HepG2 (cell line): Measurements from ENCODE around the gene LRP1B. TPM values are rescaled to one million over a fixed set of nuclear protein-coding genes. Genes with fewer than 3 reads are reported as not detected.

Experiments
- ATAC-seq: fragments of 200-7000 bp; cut with Tn5 transposase; 3 replicates; pipeline ENCODE4 v1.9.1; 2020; ENCODE audit warnings: mild to moderate bottlenecking, moderate library complexity
- BruUV-seq: library from RNA; stranded (reverse); fragments of 400-500 nt; replicated peaks from 2 replicates; lab custom pipeline; 2021; lab: Mats Ljungman, UMichigan
- CTCF ChIA-PET: fragments of 300-600 bp; formaldehyde crosslinking; extraction: SDS; loops from one replicate; lab custom pipeline; 2021; ENCODE audit warnings: low total read pairs, inconsistent platforms, low intra/inter-chr PET ratio; lab: Yijun Ruan, JAX
- POLR2A ChIA-PET: fragments of 350-600 bp; sonication (Branson Sonifier 250); formaldehyde crosslinking; loops from one replicate; lab custom pipeline; 2020; ENCODE audit warnings: antibody characterized with exemption, inconsistent platforms; lab: Yijun Ruan, JAX
- DNase-seq: peaks from one replicate; pipeline ENCODE4 v3.0.0-alpha.2; 2015; ENCODE audit warnings: low spot score
- FAIRE-seq: peaks from 3 replicates; lab custom pipeline; 2011; peaks lifted over from hg19 to GRCh38; lab: Jason Lieb, UNC
- H2AFZ ChIP-seq: one replicate; pipeline ENCODE4 v1.6.1; 2011; ENCODE audit warnings: low read length, inconsistent platforms
- H3K27ac ChIP-seq: fragments of 300-600 bp; 3 replicates; pipeline ENCODE4 v1.8.0; 2011; ENCODE audit warnings: mixed run types, mild to moderate bottlenecking, mixed read lengths, low read length, inconsistent platforms; ENCODE audit not compliant: insufficient read depth; ENCODE audit errors: extremely low read length
- H3K27me3 ChIP-seq, 2 experiments: fragments of 200-600 bp in 1 of 2; 2 replicates in 1 of 2; 3 replicates in 1 of 2; pipeline versions ENCODE4 v1.6.0 to v1.8.0; 2011; ENCODE audit warnings: low read length in 2 of 2, mild to moderate bottlenecking in 2 of 2, moderate library complexity in 2 of 2, inconsistent platforms in 1 of 2; ENCODE audit not compliant: insufficient read depth in 2 of 2, control insufficient read depth in 1 of 2
- H3K36me3 ChIP-seq, 2 experiments: fragments of 200-600 bp in 1 of 2; replicated peaks in 1 of 2; 2 replicates in 1 of 2; 3 replicates in 1 of 2; pipeline versions ENCODE4 v1.5.1 to v1.8.0; 2011; ENCODE audit warnings: low read length in 2 of 2, inconsistent platforms in 1 of 2; ENCODE audit not compliant: insufficient read depth in 2 of 2, control insufficient read depth in 1 of 2
- H3K4me1 ChIP-seq: 2 replicates; pipeline ENCODE4 v1.5.1; 2012; ENCODE audit warnings: low read length, inconsistent platforms; ENCODE audit not compliant: insufficient read depth
- H3K4me2 ChIP-seq: 2 replicates; pipeline ENCODE4 v1.6.0; 2011; ENCODE audit warnings: low read depth, low read length, inconsistent platforms
- H3K4me3 ChIP-seq, 3 experiments: fragments of 200-600 bp in 1 of 3; sonication (generic), shearing (Covaris generic) in 1 of 3; replicated peaks in 1 of 3; 2 replicates each; pipeline ENCODE4 v1.5.1; 2011 to 2016; ENCODE audit warnings: low read length in 3 of 3, inconsistent platforms in 2 of 3, low read depth in 2 of 3, mild to moderate bottlenecking in 2 of 3, control low read depth in 1 of 3, mixed read lengths in 1 of 3; ENCODE audit not compliant: insufficient read depth in 1 of 3
- H3K79me2 ChIP-seq: one replicate; pipeline ENCODE4 v1.6.1; 2011; ENCODE audit warnings: low read length, inconsistent platforms; ENCODE audit not compliant: insufficient read depth
- H3K9ac ChIP-seq: 2 replicates; pipeline ENCODE4 v1.6.0; 2011; ENCODE audit warnings: mild to moderate bottlenecking, low read depth, low read length, inconsistent platforms; ENCODE audit not compliant: insufficient read depth
- H3K9me3 ChIP-seq: 2 replicates; pipeline ENCODE4 v1.5.1; 2012; ENCODE audit warnings: mild to moderate bottlenecking, low read length
- H4K20me1 ChIP-seq: 2 replicates; pipeline ENCODE4 v1.6.0; 2011; ENCODE audit warnings: inconsistent platforms, mild to moderate bottlenecking, low read length, moderate library complexity; ENCODE audit not compliant: insufficient read depth
- EZH2 ChIP-seq: conservative IDR thresholded peaks from 2 replicates; pipeline ENCODE4 v1.6.1; 2012; ENCODE audit warnings: mild to moderate bottlenecking, low read depth, low read length, moderate library complexity
- FOXJ3 ChIP-seq: sonication (generic); formaldehyde crosslinking; IDR thresholded peaks from 2 replicates; pipeline ENCODE4 v1.4.0; 2020; ENCODE audit warnings: missing genetic modification reagents, mild to moderate bottlenecking, borderline replicate concordance
- MYC ChIP-seq: sonication (generic); formaldehyde crosslinking; IDR thresholded peaks from 2 replicates; pipeline ENCODE4 v1.9.0; 2021; ENCODE audit warnings: missing genetic modification reagents, borderline replicate concordance
- RBFOX2 ChIP-seq: fragments of 200-400 bp; formaldehyde crosslinking; IDR thresholded peaks from 2 replicates; pipeline ENCODE4 v1.6.1; 2017; ENCODE audit warnings: low read depth, mild to moderate bottlenecking, low read length
- RFX1 ChIP-seq: fragments of 450-650 bp; IDR thresholded peaks from 2 replicates; pipeline ENCODE4 v1.6.1; 2017
- STAG1 ChIP-seq: sonication (generic); formaldehyde crosslinking; IDR thresholded peaks from 2 replicates; pipeline ENCODE4 v1.4.0; 2020; ENCODE audit warnings: missing genetic modification reagents
- U2AF2 ChIP-seq: fragments of 200-400 bp; formaldehyde crosslinking; IDR thresholded peaks from 2 replicates; pipeline ENCODE4 v1.6.1; 2017; ENCODE audit warnings: low read depth, mild to moderate bottlenecking, low read length
- ZBTB20 ChIP-seq: sonication (generic); formaldehyde crosslinking; IDR thresholded peaks from 2 replicates; pipeline ENCODE4 v1.8.1; 2023; ENCODE audit warnings: missing genetic modification reagents, low read depth, mild to moderate bottlenecking, borderline replicate concordance
- ZBTB7B ChIP-seq: sonication (generic); formaldehyde crosslinking; IDR thresholded peaks from 2 replicates; pipeline ENCODE4 v1.4.0; 2020; ENCODE audit warnings: missing genetic modification reagents
- ZNF33B ChIP-seq: sonication (generic); formaldehyde crosslinking; IDR thresholded peaks from 2 replicates; pipeline ENCODE4 v1.5.1; 2020; ENCODE audit warnings: mild to moderate bottlenecking, missing genetic modification reagents
- ZNF513 ChIP-seq: sonication (generic); formaldehyde crosslinking; conservative IDR thresholded peaks from 2 replicates; pipeline ENCODE4 v1.5.0; 2020; ENCODE audit warnings: missing genetic modification reagents
- ZNF75D ChIP-seq: sonication (generic); formaldehyde crosslinking; IDR thresholded peaks from 2 replicates; pipeline ENCODE4 v1.8.1; 2023; ENCODE audit warnings: missing genetic modification reagents, mild to moderate bottlenecking, borderline replicate concordance
- ZNF777 ChIP-seq: sonication (generic); formaldehyde crosslinking; IDR thresholded peaks from 2 replicates; pipeline ENCODE4 v1.4.0; 2020; ENCODE audit warnings: missing genetic modification reagents
- ZNF878 ChIP-seq: sonication (generic); formaldehyde crosslinking; IDR thresholded peaks from 2 replicates; pipeline ENCODE4 v1.8.1; 2023; ENCODE audit warnings: mild to moderate bottlenecking, missing genetic modification reagents, moderate library complexity
- WGBS: methylation state at CpG from one replicate; pipeline ENCODE4 v1.1.6; 2017; ENCODE audit warnings: low lambda C conversion rate; 5-methylcytosine and 5-hydroxymethylcytosine counted together
- in situ Hi-C: cut with HindIII; loops from 2 replicates; pipeline ENCODE4 v1.10.0; 2017; ENCODE audit warnings: low pct_unique_long_range_greater_than_20kb; ENCODE audit not compliant: extremely low pct_ligation_motif_present
- intact Hi-C: fragments of 100-400 bp; cut with micrococcal nuclease; formaldehyde crosslinking; loops from one replicate; pipeline ENCODE4 v1.10.0; 2022; ENCODE audit not compliant: unreplicated experiment
- polyA plus RNA-seq, 8 experiments: library from polyadenylated mRNA; depleted of rRNA in 3 of 8; stranded (reverse) in 7 of 8; unstranded in 1 of 8; fragments of >200 nt; fragmentation: Illumina TruSeq in 4 of 8; extraction: Trizol in 4 of 8; gene quantifications; 2 replicates each; pipeline versions ENCODE4 v1.2.1 to v1.2.3, GENCODE V29; 2011 to 2016; ENCODE audit warnings: low read depth in 4 of 8, missing spikeins in 1 of 8, mixed read lengths in 1 of 8; ENCODE audit not compliant: insufficient read depth in 1 of 8
- total RNA-seq, 5 experiments: library from RNA; depleted of rRNA; stranded (reverse); fragments of >200 nt; fragmentation: Illumina TruSeq; extraction: Trizol; gene quantifications; 2 replicates each; pipeline ENCODE4 v1.2.3, GENCODE V29; 2016; ENCODE audit warnings: low read depth in 1 of 5
- TF ChIP-seq, protein P1 (sequence below): sonication (generic); formaldehyde crosslinking; IDR thresholded peaks from 2 replicates; pipeline ENCODE4 v1.8.1; 2023; ENCODE audit warnings: missing genetic modification reagents, mild to moderate bottlenecking, borderline replicate concordance
- TF ChIP-seq, protein P2 (sequence below): sonication (generic); formaldehyde crosslinking; IDR thresholded peaks from 2 replicates; pipeline ENCODE4 v1.5.0; 2020; ENCODE audit warnings: mild to moderate bottlenecking, missing genetic modification reagents

The LRP1B gene
- total and polyA plus RNA-seq, 2 of the 13 experiments (the other 11 are each of a cell fraction or from before 2014, with no cell fraction given): 0.04 TPM; not detected in 1

GRCh38 chr2:141021611-141022010 is 1109.2 kb downstream of the LRP1B start:
- no peak for ATAC-seq
- Histone ChIP-seq H3K27me3 (no peaks in the 10 kb centered on the region), H4K20me1 (no peaks in the 10 kb centered on the region), H3K79me2 (no peaks in the 10 kb centered on the region), H3K9ac (no peak overlapping the region), H3K4me2 (no peak overlapping the region), H3K4me3 (no peak overlapping the region), H3K27ac (no peak overlapping the region), H2AFZ (no peak overlapping the region), H3K9me3 (no peaks in the 10 kb centered on the region), H3K4me1 (no peaks in the 10 kb centered on the region), H3K36me3 (no peaks in the 10 kb centered on the region)
- WGBS: 49% methylated on average over 1 of the region's 1 CpG
- DNase-seq: no peak
- POLR2A ChIA-PET: no interaction called here
- intact Hi-C loops: no loop called here
- no TSS peak for BruUV-seq
- in situ Hi-C loops: no loop called here
- TF ChIP-seq U2AF2 (no peak), EZH2 (no peak), RFX1 (no peak), ZNF878 (CRISPR knock-in tag) (no peak), ZNF513 (CRISPR knock-in tag) (no peak), MYC (CRISPR knock-in tag) (no peak), ZNF33B (CRISPR knock-in tag) (no peak), ZNF75D (CRISPR knock-in tag) (no peak), ZBTB7B (CRISPR knock-in tag) (no peak), ZBTB20 (no peak), STAG1 (no peak), ZNF777 (CRISPR knock-in tag) (no peak), RBFOX2 (no peak), FOXJ3 (CRISPR knock-in tag) (no peak)
- TF ChIP-seq, protein P1, sequence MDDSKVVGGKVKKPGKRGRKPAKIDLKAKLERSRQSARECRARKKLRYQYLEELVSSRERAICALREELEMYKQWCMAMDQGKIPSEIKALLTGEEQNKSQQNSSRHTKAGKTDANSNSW (CRISPR knock-in tag): no peak
- TF ChIP-seq, protein P2, sequence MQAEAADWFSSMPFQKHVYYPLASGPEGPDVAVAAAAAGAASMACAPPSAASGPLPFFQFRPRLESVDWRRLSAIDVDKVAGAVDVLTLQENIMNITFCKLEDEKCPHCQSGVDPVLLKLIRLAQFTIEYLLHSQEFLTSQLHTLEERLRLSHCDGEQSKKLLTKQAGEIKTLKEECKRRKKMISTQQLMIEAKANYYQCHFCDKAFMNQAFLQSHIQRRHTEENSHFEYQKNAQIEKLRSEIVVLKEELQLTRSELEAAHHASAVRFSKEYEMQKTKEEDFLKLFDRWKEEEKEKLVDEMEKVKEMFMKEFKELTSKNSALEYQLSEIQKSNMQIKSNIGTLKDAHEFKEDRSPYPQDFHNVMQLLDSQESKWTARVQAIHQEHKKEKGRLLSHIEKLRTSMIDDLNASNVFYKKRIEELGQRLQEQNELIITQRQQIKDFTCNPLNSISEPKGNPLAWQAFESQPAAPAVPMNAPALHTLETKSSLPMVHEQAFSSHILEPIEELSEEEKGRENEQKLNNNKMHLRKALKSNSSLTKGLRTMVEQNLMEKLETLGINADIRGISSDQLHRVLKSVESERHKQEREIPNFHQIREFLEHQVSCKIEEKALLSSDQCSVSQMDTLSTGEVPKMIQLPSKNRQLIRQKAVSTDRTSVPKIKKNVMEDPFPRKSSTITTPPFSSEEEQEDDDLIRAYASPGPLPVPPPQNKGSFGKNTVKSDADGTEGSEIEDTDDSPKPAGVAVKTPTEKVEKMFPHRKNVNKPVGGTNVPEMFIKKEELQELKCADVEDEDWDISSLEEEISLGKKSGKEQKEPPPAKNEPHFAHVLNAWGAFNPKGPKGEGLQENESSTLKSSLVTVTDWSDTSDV (CRISPR knock-in tag): no peak
- FAIRE-seq: no peak
- CTCF ChIA-PET: no interaction called here
